ENCODE measurements around the gene TSBP1.
A peak's percentile ranks its signal among the peaks of the same experiment; 100 is the strongest.

TSBP1 gene

DNA sequence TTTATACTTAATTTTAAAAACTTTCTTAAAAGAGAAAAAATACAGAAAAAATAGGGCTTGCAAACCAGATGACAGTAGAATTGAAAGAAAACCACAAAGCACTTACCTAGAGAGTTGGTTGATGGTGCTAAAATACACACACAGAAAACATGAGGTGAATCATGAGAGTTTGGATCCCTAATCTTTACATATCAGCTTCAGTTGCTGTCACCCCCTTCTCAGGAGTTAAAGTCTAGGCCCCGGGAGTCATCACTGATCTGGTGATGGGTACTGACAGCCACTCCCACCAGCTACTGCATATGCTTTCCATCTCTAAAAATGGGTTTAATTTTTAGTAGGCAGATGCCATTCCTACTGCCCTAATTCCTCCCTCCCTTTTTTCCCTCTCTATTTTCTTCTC lies 16.7 kb downstream of the TSBP1 start:
- no peak for DNase-seq (ENCODE audit: low read depth)
- no peak overlapping the region for H3K4me3 ChIP-seq (replicated peaks; ENCODE audit: low read depth, low read length)
- TF ChIP-seq CTCF (IDR thresholded peaks at IDR 0.05; ENCODE audit: low read length, missing control alignments): no peak

GRCh38 chr6:32353348-32353747 lies 18.4 kb downstream of the TSBP1 start:
- no peak overlapping the region for H3K4me3 ChIP-seq (replicated peaks; ENCODE audit: low read depth, low read length)
- no peak for DNase-seq (ENCODE audit: low read depth)
- no peak for TF ChIP-seq CTCF (IDR thresholded peaks at IDR 0.05; ENCODE audit: low read length, missing control alignments)

- no peak overlapping the region for H3K4me3 ChIP-seq (replicated peaks; ENCODE audit: low read depth, low read length)
- TF ChIP-seq CTCF (IDR thresholded peaks at IDR 0.05; ENCODE audit: low read length, missing control alignments): no peak
- no peak for DNase-seq (ENCODE audit: low read depth)
Observed at GRCh38 chr6:32340242-32340641, 31.5 kb downstream of the TSBP1 start.

- DNase-seq (ENCODE audit: low read depth): no peak
- no peak for TF ChIP-seq CTCF (IDR thresholded peaks at IDR 0.05; ENCODE audit: low read length, missing control alignments)
- H3K4me3 ChIP-seq (replicated peaks; ENCODE audit: low read depth, low read length): no peak overlapping the region
Observed at GRCh38 chr6:32337186-32337805, 34.4 kb downstream of the TSBP1 start.

DNA sequence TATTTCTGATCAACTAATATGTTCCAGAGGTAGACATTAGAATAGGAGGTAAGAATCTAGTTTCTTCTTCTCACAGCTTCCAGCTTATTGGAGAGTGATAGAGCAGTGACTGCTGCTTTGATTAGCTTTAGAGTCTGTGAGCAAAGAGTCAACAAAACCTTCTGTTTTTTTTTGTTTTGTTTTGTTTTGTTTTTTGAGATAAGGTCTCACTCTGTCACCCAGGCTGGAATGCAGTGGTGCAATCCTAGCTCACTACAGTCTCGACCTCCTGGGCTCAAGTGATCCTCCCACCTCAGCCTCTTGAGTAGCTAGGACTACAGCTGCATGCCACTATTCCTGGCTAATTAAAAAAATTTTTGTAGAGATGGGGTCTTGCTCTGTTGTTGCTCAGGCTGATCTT lies 39.3 kb downstream of the TSBP1 start:
- DNase-seq (ENCODE audit: low read depth): peak; percentile 17
- no peak overlapping the region for H3K4me3 ChIP-seq (replicated peaks; ENCODE audit: low read depth, low read length)
- TF ChIP-seq CTCF (IDR thresholded peaks at IDR 0.05; ENCODE audit: low read length, missing control alignments): no peak

- DNase-seq (ENCODE audit: low read depth): no peak
- H3K4me3 ChIP-seq (replicated peaks; ENCODE audit: low read depth, low read length): no peak overlapping the region
- no peak for TF ChIP-seq CTCF (IDR thresholded peaks at IDR 0.05; ENCODE audit: low read length, missing control alignments)
Observed at GRCh38 chr6:32329141-32329540, 42.6 kb downstream of the TSBP1 start.

- no peak for DNase-seq (ENCODE audit: low read depth)
- H3K4me3 ChIP-seq (replicated peaks; ENCODE audit: low read depth, low read length): no peak overlapping the region
- no peak for TF ChIP-seq CTCF (IDR thresholded peaks at IDR 0.05; ENCODE audit: low read length, missing control alignments)
Observed at GRCh38 chr6:32327103-32327502, 44.6 kb downstream of the TSBP1 start.
